ENCODE results near the gene CYP46A1. TPM values are rescaled to one million over a fixed set of nuclear protein-coding genes. Genes with fewer than 3 reads are reported as not detected.

Gene CYP46A1
- total RNA-seq, 1 donor from 2014 or later = 1.3 TPM

DNA sequence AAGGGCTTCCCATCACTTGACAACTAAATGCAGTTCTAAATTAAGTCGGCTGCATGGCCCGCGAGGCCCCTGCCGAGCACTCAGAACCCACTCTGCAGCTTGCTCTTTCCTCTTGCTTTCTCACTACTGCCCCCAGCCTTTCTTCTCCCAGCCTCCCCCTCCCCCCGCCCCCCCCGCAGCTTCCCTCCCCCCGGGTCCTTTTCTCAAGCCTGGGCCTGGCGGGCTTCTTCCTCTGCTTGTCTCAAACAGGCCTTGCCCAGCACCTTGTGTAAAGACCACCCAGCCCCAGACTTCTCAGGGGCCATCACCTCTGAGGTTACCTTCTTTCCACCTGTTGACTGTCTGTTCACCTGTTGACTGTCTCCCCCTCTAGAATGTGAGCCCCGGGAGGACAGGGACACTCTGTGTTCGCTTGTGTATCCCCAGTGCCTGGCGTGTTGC, 1.1 kb downstream of the CYP46A1 start:
- intact Hi-C loops (cut with DNase I) = no loop called here
- TF ChIP-seq, protein P1, sequence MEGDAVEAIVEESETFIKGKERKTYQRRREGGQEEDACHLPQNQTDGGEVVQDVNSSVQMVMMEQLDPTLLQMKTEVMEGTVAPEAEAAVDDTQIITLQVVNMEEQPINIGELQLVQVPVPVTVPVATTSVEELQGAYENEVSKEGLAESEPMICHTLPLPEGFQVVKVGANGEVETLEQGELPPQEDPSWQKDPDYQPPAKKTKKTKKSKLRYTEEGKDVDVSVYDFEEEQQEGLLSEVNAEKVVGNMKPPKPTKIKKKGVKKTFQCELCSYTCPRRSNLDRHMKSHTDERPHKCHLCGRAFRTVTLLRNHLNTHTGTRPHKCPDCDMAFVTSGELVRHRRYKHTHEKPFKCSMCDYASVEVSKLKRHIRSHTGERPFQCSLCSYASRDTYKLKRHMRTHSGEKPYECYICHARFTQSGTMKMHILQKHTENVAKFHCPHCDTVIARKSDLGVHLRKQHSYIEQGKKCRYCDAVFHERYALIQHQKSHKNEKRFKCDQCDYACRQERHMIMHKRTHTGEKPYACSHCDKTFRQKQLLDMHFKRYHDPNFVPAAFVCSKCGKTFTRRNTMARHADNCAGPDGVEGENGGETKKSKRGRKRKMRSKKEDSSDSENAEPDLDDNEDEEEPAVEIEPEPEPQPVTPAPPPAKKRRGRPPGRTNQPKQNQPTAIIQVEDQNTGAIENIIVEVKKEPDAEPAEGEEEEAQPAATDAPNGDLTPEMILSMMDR (IDR thresholded peaks at IDR 0.05) = no peak
- Histone ChIP-seq H3K27ac (no peak overlapping the region), H3K9me3 (no peaks in the 10 kb centered on the region), H3K4me1 (peaks cover 13% of the 10 kb centered on the region), H3K4me3 (no peak overlapping the region), H3K27me3 (no peaks in the 10 kb centered on the region), H3K36me3 (no peaks in the 10 kb centered on the region)
- no peak for DNase-seq
- ATAC-seq = no peak

DNA sequence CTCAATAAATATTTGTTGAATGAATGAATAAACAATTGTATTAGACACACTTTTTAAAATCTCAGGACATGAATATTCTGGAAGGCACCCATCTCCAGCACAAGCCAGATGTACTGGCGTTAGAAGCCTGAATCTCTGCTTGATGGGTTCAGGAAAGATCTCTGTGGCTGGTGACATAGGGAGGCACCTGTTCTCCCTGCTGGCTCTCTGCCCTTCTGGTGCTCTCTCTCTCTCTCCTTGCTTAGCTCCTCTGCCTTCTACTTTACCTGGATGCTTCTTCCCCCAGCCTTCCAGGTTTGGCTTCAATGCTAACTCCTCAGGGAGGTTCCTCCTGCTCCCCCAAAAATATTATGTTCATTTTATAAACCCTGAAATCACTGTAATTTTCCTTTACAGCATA, 1.5 kb downstream of the CYP46A1 start:
- no peaks in the 10 kb centered on the region for H3K27me3 ChIP-seq
- H3K27ac ChIP-seq = no peak overlapping the region
- no peaks in the 10 kb centered on the region for H3K9me3 ChIP-seq
- intact Hi-C loops (cut with DNase I) = no loop called here
- TF ChIP-seq, protein P1 (IDR thresholded peaks at IDR 0.05) = no peak
- no peaks in the 10 kb centered on the region for H3K36me3 ChIP-seq
- peaks cover 13% of the 10 kb centered on the region for H3K4me1 ChIP-seq
- H3K4me3 ChIP-seq = no peak overlapping the region
- no peak for DNase-seq
- ATAC-seq = no peak

GRCh38 chr14:99686557-99687283, 2.6 kb downstream of the CYP46A1 start:
- intact Hi-C loops (cut with DNase I) = no loop called here
- TF ChIP-seq, protein P1 (IDR thresholded peaks at IDR 0.05) = no peak
- DNase-seq (no peak), ATAC-seq (no peak)
- Histone ChIP-seq H3K9me3 (no peaks in the 10 kb centered on the region), H3K36me3 (no peaks in the 10 kb centered on the region), H3K27me3 (no peaks in the 10 kb centered on the region), H3K4me3 (no peak overlapping the region), H3K27ac (no peak overlapping the region), H3K4me1 (peaks cover 13% of the 10 kb centered on the region)

DNA sequence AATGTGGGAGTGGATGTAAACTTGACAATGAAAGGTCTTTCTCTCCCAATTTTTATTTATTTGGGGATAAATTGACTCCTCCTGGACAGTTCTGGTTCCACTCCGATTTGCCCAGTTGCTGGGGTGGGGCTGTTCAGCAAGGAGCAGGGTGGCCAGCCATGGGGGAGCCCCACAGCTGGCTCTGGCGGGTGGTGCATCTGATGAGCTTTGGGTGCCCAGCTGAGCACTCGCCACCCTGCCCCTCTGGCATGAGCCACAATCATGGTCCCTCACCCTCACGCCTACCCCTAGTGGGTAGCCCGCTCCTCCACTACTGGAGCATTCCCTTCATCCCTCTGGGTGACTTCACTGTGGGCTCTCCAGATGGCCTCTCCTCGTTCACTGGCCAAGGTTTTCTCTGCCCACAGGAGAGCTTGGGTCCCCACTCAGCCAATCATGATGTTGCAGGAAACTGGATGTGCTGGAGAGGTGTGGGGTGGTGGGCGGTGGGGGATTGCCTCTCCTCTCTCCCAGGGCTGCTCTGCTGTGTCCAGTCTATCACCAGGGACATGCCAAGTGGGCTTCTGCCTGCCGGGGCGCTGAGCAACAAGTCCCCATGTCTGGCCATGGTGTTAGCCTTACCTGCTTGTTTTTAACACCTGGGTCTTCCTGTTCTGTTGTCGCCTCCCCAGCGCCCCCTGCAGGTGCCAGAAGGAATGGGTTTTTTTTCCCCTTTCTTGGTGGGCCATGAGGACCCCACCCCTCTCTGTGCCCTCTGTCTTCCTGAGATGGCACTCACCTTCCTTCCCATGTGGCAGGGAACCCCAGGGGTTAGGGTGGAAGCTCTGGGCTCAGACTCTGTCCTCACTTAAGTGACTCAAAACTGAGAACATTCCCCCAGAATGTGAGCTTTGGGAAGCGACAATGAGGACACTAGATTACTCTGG, 3.4 kb downstream of the CYP46A1 start:
- no peak for DNase-seq
- intact Hi-C loops (cut with DNase I) = no loop called here
- peaks cover 13% of the 10 kb centered on the region for H3K4me1 ChIP-seq
- H3K4me3 ChIP-seq = no peak overlapping the region
- TF ChIP-seq, protein P1 (IDR thresholded peaks at IDR 0.05) = peak; percentile 63
- no peaks in the 10 kb centered on the region for H3K27me3 ChIP-seq
- no peaks in the 10 kb centered on the region for H3K9me3 ChIP-seq
- no peak for ATAC-seq
- no peak overlapping the region for H3K27ac ChIP-seq
- H3K36me3 ChIP-seq = no peaks in the 10 kb centered on the region

DNA sequence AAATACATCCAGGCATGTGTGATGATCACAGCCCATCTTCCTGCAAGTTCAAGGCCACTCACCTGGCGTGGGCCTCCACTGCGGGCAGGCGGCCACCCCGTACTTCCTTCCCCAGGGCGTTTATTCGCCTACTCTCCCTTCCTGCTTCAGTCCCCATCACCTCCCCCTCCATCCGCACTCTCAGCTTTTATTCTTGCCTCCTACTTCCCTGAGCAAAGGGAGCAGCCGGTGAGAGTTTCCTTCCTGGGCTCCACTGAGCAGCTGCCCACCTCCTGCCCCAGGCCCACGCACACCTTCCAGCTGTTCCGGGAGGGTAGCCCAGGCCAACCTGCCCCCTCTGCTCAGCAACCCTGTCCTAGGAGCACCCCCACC, 4.1 kb downstream of the CYP46A1 start:
- Histone ChIP-seq H3K4me3 (no peak overlapping the region), H3K9me3 (no peaks in the 10 kb centered on the region), H3K36me3 (no peaks in the 10 kb centered on the region), H3K27me3 (no peaks in the 10 kb centered on the region), H3K4me1 (peaks cover 6% of the 10 kb centered on the region), H3K27ac (no peak overlapping the region)
- DNase-seq = no peak
- intact Hi-C loops (cut with DNase I) = no loop called here
- no peak for ATAC-seq
- TF ChIP-seq, protein P1 (IDR thresholded peaks at IDR 0.05) = no peak
